Vagina (tissue), 2 donors: ENCODE results near the gene APAF1.

ENCODE experiments used
- POLR2A ChIP-seq, 2 donors: fragments of 450-650 bp; IDR thresholded peaks; one replicate each; pipeline ENCODE4 v1.6.1; 2017; ENCODE audit warnings: antibody characterized with exemption in 2 of 2, mild to moderate bottlenecking in 2 of 2, moderate library complexity in 2 of 2
- POLR2AphosphoS5 ChIP-seq, 2 donors: sonication (generic); formaldehyde crosslinking; IDR thresholded peaks; one replicate each; pipeline ENCODE4 v1.9.0; 2017; ENCODE audit warnings: antibody characterized with exemption in 2 of 2, mild to moderate bottlenecking in 2 of 2, low read depth in 1 of 2; ENCODE audit not compliant: insufficient read depth in 1 of 2
- TF ChIP-seq, protein P1 (sequence below), 3 experiments: fragments of 450-650 bp in 2 of 3; fragments of 200-600 bp in 1 of 3; sonication (generic) in 1 of 3; IDR thresholded peaks; one replicate each; pipeline ENCODE4 v1.5.1; 2017 to 2019; ENCODE audit warnings: antibody characterized with exemption in 3 of 3, mild to moderate bottlenecking in 2 of 3, moderate library complexity in 2 of 3

DNA sequence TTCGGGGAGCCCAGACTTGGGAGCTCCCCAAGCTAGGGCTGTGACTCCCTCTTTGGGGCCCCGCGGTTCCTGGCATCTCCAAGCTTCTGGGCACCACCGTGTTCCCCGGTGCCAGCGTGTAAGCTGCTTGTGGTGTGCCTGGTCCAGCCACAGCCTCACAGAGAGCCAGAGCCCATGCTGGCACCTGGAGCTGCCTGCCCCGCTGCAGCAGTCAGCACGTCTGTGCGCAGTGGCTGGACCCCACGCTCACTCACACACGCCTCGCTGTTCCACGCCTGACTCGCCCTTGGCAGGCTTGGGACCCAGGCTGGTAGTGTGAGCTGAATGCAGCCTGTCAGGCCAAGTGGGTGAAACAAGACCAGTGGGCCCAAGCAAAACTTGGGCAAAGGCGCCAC is 34.5 kb downstream of the APAF1 start:
- TF ChIP-seq, protein P1, sequence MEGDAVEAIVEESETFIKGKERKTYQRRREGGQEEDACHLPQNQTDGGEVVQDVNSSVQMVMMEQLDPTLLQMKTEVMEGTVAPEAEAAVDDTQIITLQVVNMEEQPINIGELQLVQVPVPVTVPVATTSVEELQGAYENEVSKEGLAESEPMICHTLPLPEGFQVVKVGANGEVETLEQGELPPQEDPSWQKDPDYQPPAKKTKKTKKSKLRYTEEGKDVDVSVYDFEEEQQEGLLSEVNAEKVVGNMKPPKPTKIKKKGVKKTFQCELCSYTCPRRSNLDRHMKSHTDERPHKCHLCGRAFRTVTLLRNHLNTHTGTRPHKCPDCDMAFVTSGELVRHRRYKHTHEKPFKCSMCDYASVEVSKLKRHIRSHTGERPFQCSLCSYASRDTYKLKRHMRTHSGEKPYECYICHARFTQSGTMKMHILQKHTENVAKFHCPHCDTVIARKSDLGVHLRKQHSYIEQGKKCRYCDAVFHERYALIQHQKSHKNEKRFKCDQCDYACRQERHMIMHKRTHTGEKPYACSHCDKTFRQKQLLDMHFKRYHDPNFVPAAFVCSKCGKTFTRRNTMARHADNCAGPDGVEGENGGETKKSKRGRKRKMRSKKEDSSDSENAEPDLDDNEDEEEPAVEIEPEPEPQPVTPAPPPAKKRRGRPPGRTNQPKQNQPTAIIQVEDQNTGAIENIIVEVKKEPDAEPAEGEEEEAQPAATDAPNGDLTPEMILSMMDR (IDR thresholded peaks at IDR 0.05), result no peak
- TF ChIP-seq POLR2AphosphoS5 (IDR thresholded peaks at IDR 0.05; ENCODE audit: insufficient read depth in 1 of 2, low read depth in 1 of 2) (no peak), POLR2A (IDR thresholded peaks at IDR 0.05) (no peak)
